Kidney glomerular epithelial cell (primary cell): Measurements from ENCODE around the gene CDC42EP1.
"Not testable (repeated sequence)": the region's sequence is repeated elsewhere in the genome, so short reads cannot be mapped to it uniquely, and the experiment has no call there.

Experiments
- DNase-seq: peaks from one replicate; lab custom pipeline; 2025; lab: John Stamatoyannopoulos, UW

Gene CDC42EP1, protein sequence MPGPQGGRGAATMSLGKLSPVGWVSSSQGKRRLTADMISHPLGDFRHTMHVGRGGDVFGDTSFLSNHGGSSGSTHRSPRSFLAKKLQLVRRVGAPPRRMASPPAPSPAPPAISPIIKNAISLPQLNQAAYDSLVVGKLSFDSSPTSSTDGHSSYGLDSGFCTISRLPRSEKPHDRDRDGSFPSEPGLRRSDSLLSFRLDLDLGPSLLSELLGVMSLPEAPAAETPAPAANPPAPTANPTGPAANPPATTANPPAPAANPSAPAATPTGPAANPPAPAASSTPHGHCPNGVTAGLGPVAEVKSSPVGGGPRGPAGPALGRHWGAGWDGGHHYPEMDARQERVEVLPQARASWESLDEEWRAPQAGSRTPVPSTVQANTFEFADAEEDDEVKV

DNA sequence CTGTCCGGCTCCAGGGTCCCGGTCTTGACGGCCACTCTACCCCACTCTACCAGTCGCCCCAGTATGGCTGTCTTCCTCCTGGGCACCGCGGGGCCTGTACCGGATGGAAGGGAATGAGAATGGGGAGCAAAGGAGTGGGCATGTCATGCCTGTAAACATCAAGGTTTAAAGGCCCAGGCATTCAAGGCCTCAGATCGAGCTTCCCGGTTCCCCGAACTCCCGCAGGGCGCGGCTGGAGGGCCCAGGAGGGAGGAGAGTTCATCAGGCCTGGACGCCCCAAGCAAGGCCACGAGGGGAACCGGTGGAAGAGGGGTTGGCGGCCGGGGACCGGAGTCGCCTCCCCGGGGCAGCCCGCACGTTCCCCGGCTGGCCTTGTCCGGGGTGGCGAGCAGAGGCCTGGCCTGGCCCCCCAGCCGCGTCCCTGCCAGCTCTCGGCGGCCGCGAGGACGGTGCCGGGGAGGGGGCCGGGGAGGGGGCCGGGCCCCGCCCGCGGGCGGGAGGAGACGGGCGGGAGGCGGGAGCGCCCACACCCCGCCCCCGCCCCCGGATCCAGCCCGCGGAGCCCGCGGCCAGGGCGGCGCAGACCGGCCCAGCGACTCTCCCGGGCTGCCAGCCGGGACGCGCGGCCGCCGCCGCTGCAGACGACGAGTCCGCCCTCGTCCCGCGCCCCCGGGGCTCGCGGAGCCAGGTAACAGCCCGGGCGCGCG lies at the start of gene CDC42EP1:
Gene CDC42EP1 (plus strand): TSS at position 580 of the 707 bp plus-strand sequence. CDS start 5,870 bp downstream, outside the sequence.
- DNase-seq = peak; percentile 15

DNA sequence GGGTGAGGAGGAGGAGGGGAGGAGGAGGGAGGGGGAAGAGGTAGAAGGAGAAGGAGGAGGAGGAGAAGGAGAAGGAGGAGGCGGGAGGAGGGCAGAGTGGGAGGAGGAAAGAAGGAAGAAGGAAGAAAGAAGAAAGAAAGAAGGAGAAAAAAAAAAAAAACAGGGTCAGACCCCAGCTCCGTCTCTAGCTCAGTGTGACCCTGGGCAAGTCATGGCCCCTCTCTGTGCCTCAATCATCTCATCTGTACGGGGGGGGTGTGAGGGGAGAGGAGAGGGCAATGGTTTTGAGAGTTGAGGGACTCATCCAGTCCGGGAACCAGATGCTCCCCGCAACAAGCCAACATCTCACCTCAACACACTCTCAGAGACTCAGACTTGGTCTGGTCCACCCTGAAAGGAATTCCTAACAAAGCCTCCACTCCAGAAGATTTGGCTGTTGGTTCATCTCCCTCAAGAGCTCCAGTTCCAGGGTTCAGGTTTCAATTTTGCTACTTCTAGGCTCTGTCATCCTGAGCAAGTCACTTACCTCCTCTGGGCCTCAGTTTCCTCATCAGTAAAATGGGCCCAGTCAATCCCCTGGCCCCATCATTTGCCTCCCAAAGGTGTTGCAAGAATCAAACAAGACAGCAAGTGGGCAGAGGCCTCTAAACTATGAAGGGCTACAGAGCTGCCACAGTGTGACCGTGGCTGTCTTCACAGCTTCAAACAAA lies 48.7 kb upstream of the CDC42EP1 start:
- DNase-seq = no peak

DNA sequence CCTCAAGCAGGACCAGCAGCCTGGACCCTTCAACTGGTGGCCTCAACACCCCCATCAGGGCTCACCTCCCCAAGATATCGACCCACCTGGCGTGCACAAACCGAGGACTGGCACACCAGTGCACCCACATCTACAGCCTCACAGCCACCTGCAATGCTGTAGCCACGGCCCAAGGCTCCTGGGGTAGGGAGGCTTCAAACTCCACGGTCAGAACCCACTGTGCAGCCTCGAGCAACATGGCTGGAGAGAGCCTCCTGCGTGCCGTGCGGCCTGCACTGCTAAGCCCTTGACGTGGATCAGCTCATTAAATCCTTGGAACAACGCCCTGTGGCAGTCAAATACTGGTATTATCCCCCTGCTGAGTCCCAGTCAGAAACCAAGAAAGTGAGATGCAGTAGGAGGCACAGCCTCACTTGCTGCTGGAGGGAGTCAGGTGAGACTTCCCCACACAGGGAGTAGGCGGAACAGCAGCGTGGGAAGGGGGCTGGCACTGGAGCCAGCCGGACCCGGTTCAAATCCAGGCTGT lies 45.7 kb upstream of the CDC42EP1 start:
- no peak for DNase-seq

DNA sequence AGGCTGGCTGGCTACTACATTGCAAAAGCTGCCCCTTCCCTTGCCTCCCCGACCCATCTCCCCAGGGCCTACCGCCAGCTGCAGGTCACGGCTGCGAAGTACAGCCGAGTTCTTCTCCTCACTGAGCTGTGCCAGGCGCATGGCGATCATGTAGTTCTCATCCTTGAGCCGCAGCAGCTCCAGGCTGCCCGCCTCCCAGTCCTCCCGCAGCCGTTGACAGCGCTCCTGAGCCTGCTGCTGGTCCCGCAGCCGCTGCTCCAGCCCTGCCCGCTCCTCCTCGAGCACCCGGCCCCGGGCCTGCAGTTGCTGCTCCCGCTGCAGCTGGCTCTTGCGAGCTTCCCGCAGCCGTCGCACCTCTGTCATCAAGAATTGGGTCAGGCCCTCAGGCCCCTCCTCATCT lies 44.4 kb upstream of the CDC42EP1 start:
- no peak for DNase-seq

DNA sequence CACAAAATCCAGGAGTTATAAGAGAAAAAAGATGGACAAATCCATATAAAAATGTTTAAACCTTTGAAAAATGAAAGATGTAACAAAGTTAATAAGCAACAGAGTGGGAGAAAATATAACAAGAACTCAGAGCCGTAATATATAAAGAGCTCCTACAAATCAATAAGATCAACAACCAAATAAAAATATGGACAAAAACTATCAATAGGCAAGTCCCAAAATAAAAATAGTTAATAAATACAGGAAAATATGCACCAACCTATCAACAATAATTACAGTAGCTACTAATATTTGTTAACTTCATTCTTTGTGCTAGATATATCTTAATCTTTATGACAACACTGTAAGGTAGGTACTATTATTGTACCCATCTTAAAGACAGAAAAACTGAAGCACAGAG lies 43.8 kb upstream of the CDC42EP1 start:
- no peak for DNase-seq

DNA sequence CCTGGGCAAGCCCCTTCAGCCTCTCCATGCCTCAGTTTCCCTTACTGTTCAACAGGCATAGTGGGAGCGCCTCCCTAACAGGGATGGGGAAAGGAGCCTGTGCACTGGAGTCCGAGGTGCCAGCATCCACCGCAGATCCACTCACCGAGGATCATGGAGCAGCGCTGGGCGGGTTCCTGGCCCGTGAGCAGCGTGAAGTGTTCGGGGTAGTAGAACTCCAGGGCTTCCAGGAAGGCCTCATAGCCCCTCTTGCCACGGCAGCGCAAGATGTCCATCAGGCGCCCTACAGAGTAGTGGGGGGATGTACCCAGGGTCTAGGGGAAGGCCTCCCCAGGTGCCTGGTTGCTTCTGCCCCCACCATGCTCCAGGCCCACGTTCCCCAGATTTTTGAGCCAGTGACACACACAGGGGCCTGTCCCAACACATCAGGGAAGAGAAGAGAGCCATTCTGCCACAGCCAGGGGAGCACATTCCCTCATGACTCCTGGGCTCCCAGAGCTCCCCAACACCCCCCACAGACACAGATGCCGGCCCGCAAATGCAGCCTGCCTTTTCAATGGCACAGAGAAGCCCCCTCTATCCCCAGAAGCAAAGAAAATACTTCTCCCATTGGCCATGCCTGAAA lies 42.3 kb upstream of the CDC42EP1 start:
- DNase-seq = peak; percentile 11

DNA sequence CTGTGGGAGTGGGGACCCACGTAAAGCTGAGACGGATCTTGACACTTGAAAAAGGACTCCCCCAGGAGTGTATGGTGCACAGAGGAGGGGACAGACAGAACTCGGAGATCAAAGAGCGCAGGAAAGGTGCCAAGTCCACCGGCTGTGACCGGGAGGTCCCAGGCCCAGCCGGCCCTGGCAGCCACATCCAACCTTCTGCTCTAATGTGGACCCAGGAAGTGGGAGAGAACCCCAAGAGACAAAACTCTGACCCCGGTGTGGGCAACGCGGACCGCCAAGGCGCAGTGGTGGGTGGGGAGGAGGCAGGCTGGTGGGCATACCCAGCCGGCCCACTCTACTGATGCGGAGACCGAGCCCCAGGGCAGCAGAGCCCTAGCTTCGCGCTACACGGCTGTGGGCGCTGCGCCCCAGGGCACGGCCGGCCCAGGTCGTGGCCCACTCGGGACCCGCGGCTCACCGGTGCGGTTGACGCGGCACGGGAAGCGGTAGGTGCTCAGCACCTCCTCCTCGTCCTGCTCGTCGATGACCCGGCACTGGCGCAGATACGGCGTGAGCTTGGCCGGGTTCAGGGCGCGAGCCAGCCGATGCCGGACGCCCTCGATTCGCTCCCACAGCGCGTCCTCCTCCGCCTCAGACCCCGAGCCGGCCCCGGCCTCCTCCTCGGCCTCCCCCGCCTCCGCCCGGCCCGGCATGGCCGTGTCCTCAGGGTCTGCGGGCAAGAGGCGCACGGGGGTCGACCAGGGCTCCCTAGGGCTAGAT lies 41.6 kb upstream of the CDC42EP1 start:
- DNase-seq = no peak

DNA sequence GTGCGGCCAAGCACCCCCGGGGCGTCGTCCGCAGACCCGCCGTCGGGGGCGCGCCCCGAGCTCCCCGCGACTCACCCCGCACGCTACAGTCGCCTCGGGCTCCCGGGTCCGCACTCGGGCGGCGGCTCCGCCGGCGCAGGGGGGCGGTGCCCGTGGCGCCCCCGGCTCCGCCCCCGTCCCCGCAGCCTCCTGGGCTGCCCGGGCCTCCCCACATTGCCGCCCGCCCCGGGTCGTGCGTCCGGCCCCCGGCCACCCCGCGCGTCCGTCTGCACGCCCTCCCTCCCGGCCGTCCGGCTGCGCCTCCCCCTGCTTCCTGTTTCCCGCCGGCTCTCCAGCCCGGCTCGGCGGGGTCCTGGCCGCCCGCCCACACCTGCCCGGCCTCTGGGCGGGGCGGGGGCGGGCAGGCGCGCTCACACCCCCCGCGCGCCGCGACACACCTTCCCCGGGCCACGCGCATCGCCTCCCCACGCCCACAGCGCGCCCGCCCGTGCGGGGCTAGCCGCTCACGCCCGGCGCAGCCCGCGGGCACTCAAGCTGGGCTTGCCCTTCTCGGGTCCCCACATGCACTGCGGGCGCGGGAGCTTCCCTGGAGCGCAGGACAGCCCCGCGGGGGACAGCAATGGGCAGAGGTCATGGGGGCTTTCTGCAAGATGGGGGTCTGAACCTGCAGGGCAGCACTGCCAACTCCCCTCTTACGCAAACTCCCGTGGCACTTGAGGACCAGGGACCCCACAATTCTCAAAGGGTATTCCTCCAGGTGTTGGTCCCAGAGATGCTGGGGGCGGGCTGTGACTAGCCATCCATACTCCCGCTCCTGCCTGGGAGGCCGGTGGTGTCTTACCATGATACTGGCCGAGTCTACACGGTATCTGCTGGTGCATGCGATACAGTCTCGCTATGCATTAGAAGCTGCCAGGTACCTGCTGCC lies 40.7 kb upstream of the CDC42EP1 start, which contains the start of gene CARD10:
Gene CARD10 (minus strand): TSS at position 148 of the 928 bp plus-strand sequence. CDS start 215 bp downstream, outside the sequence.
- peak; percentile 30 for DNase-seq

DNA sequence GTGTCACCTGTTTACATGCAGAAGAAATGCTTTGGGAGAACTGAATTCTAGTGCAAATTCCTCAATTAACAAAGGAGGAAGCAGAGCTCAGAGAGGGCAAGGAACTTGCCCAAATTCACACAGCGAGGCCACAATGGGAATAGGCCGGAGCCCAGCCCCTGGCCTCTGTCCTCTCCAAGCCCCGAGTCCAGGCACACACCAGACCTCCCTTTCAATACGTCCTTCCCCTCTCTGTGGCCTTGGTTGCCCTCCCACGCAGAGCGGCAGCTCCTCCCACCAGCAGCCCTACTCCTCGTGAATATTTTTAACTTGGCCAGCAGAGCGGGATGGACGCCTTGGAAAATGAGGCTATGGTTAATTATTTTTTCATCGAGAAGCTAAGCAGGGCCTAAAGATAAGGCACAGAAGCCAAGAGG lies 39.5 kb upstream of the CDC42EP1 start:
- DNase-seq = no peak

DNA sequence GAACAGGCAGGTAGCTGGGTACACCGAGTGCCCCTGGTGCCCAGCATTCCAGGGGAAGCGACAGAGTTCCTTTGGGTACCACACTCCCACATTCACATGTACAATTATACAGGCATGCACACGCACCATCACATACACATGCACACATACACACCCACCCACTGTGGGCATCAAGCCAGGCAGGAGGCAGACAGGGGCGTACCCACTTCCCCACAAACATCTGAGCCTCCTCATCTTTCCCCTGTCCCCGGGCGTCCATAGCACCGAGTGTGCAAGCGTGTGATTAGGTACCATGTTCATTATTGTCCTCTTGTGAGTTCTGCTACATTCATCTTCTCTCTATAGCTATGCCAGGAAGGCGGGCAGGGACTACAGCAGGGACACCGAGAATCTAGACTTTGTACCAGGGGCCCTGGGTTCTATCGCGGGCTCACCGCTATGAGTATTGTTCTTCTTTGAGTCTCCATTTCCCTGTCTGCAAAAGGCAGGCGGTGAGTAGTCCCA lies 39.0 kb upstream of the CDC42EP1 start:
- DNase-seq = no peak

DNA sequence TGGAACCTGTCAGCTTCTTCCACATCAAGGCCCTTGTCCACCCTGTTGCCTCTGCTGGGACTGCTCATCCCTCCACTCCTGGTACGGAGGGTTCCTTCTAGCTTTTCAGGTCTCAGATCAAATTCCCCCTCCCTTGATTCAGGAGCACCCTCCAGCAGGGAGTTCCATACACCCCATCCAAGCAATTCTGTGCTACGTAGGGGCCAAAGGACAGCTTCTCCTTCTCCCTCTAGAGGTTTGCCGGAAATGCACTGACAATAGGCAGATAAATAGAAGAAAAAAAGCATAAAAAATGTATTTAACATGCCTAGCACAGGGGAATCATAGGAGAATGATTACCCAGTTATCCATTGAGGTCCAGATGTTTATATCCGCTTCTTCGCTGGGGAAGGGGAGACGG lies 37.8 kb upstream of the CDC42EP1 start:
- no peak for DNase-seq

DNA sequence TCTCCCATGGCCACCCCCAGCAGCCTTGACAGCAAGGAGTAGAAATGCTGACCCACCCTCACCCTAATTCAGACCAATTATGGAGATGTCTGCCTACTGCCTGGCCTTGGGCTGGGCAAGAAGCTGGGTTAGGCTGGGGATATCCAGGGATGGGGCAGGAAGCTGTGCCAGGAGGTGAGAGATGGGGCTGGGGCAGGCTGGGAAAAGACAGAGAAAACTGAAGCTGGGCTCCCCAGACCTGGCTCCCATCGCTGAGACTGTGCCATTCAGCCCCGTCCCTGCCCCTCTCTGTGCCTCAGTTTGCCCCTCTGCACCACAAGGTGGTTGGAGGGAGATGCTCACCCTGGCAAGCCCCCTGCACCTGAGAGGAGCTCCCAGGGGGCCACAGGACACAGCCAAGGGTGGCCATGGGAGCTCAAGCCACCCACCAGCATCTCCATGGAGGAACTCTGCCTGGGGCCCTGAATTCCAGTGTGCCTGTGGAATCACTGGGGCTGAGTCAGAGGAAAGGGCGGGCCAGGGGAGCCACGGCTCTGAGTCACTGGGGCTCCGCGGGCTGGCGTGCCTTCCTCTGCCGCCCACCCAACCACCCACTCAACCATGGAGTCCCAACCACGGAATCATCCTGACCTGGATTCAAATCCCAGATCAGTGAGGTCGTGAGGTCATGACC lies 35.1 kb upstream of the CDC42EP1 start:
- peak; percentile 81 for DNase-seq

DNA sequence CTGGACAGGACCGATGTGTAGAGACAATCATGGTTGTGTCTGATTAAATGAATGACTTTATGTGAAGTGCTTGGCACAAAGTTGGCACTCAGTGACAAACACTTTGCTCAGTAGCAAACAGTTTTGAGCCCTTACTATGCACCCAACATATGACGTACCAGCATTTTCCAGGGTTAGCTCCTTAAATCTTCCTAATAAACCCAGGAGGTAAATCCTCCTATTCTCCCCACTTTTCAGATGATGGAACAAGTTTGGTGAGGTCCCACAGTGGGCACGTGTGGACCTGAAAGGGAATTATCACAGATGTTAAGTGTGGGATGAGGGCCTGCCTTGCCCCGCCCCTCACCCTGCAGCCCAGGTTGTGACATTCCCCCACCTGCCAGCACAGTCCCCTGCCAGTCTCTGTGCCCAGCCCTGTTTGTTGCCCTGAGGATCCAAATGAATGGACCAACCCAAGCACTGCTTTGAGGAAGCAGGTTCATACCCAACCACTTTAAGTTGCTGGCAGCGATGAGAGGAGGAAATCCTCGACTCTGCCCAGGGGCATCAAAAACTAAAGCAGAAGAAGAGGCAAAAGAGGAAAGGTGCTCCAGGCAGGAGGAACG lies 34.4 kb upstream of the CDC42EP1 start:
- DNase-seq = no peak

DNA sequence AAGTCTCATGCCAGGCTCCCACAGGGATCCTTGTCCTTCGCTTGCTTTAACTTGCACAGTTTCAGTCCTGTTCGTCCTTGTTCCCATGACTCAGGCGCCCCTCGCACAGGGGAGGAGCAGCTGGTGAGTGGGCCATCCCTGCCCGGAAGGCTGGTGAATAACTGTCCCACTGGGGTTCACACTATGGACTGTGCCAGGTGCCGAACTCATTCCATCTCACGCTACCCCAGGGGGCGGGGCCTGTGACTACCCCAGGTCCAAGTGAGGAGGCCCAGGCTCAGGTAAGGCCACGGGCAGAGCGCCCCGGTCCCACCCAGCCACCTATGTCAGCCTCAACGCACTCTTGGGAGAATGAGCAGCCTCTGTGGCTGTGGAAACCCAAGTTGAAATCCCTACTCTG lies 33.9 kb upstream of the CDC42EP1 start:
- DNase-seq = no peak

DNA sequence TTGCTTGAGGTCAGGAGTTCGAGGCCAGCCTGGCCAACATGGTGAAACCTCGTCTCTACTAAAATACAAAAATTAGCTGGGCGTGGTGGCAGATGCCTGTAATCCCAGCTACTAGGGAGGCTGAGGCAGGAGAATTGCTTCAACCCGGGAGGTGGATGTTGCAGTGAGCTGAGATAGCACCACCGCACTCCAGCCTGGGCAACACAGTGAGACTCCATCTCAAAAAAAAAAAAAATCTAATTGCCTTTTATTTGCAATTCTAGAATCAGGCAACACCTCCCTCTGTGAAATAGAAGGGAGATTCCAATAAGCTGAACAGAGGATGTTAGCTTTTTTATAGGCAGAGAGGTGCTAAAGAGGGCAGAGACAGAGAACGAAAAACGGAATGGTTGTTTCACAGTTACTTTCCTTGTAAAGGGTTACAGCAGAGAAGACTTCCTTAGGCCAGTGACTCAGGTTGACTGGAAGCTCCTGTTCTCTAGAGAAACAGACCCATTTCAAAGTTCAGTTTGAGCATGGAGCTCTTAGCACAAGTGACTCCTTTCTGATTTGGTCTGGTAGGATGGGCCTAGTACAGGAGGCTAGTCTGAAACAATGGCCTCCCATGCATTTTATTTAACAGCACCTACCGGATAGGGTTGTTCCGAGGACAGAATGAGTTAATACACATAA lies 33.1 kb upstream of the CDC42EP1 start:
- DNase-seq = not testable (repeated sequence)

DNA sequence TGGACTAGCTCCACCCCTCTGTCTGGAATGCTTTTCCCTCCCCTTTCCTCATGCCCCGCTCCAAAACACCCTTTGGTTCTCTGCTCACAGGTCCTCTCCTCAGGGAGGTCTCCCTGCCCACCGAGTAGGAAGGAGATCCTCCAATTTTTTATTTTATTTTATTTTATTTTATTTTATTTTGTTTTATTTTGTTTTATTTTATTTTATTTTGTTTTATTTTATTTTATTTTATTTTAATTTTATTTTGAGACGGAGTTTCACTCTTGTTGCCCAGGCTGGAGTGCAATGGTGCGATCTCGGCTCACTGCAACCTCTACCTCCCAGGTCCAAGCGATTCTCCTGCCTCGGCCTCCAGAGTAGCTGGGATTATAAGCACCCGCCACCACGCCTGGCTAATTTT lies 32.3 kb upstream of the CDC42EP1 start:
- not testable (repeated sequence) for DNase-seq

DNA sequence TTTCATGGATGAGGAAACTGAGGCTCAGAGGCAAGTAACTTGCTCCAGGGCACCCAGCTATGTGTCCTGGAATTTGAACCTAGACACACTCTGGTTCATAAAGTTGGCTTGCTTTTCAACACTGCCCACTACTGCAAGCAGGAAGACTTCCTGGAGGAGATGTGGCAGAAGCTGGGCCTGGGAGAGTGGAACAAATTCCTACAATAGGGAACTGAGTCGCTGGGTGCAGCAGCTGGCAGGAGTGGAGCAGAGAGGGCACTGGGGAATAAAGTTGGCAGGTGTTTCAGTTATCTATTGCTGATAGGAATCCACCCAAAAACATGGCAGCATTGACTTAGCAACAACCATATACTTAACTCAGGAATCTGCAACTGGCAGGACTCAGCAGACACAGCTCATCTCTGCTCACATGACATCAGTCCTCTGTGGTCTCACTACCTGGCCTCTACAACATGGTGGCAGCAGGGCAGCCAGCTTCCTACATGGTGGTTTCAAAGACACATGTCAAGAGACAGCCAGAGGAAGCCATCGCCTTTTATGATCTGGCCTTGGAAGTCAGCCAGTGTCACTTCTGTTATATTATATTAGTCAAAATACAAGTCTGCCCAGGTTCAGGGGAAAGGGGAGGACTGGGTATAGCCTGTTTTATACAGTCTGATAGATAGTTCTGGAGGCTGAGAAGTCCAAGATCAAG lies 30.5 kb upstream of the CDC42EP1 start:
- DNase-seq = no peak

DNA sequence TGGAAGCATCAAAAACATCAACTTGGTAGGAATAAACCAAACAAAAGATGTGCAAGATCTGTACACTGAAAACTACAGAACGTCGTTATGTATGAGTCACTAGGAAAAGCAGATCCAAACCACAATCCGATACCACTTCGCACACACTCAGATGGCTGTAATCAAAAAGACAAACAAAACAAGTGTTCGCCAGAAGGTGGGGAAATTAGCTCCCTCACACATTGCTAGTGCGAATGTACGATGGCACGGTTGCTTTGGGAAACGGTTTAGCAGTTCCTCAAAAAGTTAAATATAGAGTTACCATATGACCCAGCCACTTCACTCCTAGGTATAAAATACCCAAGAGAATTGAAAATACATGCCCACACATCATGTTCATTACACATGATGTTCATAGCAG lies 26.3 kb upstream of the CDC42EP1 start:
- DNase-seq = peak; percentile 26
